Fibroblast of pulmonary artery (primary cell): ENCODE results near the gene TM4SF4.

Source experiments
- DNase-seq: peaks from one replicate; pipeline ENCODE4 v3.0.0-alpha.2; 2010; ENCODE audit warnings: low read depth
- H3K4me3 ChIP-seq: replicated peaks from 2 replicates; pipeline ENCODE4 v1.5.1; 2011; ENCODE audit warnings: low read depth, mild to moderate bottlenecking, control low read depth, low read length, moderate library complexity
- CTCF ChIP-seq: IDR thresholded peaks from 2 replicates; pipeline ENCODE4 v1.5.1; 2011; ENCODE audit warnings: mild to moderate bottlenecking, control low read depth, low read length, inconsistent platforms; ENCODE audit errors: missing control alignments

Gene TM4SF4

GRCh38 chr3:149462051-149462450, 12.4 kb upstream of the TM4SF4 start:
- TF ChIP-seq CTCF, result no peak
- no peak overlapping the region for H3K4me3 ChIP-seq
- DNase-seq, result no peak

DNA sequence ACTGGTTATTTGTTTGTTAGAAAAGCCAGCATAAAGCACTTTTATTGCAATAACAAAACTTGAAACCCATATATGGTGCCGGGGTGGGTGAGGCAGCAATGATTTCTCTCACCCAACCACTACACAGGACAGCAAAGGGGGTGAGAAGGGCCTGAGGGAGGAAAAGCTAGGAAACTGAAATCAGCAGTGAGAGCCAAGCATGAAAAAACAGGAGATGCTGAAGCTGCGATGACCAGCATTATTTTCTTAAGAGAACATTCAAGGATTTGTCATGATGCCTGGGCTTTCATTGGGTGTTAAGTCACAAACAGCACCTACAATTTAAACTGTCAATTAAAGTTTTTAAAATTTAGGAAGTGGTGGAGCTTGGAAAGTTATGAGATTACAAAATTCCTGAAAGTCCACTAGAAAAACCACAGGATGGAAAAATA, 11.9 kb upstream of the TM4SF4 start:
- TF ChIP-seq CTCF, result no peak
- H3K4me3 ChIP-seq, result no peak overlapping the region
- DNase-seq, result no peak

GRCh38 chr3:149463921-149464320, 10.6 kb upstream of the TM4SF4 start:
- DNase-seq, result no peak
- no peak overlapping the region for H3K4me3 ChIP-seq
- TF ChIP-seq CTCF, result no peak

DNA sequence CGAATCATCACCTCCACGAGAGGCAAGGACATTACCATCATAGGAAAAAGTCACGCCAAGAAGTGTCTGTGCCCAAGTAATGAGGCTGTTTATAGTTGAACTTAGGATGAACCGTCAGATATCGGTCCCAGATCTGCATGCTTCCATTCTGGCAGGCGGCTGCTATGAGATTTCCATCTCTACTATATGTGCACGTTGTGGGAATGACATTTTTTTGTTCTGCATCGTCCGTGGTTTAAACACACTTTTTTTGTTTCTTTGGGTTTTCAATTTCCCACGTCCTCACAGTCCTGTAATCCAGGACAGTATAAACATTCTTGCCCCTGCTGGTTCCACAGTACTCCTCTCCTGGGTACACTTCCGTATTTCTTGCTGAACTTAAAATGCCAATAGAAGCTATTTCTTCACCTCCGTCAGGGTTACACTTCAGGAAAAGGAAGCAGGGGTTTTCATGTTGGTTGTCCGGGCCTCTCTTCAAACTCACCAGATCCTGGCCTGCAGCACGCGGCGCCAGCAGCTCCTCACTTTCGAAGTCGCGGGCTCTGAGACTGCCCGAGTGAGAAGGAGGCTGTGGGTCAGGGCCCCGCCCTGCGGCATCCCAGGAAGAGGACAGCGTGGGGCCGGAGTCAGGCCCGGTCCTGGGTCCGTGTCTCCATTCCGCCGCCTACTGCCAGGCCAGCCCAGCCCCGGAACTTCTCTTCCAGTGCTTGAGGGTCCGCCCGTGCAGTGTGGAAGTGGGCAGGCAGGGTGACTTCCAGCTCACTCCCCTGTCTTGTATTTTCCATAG, 9.8 kb upstream of the TM4SF4 start:
- H3K4me3 ChIP-seq, result no peak overlapping the region
- DNase-seq, result no peak

DNA sequence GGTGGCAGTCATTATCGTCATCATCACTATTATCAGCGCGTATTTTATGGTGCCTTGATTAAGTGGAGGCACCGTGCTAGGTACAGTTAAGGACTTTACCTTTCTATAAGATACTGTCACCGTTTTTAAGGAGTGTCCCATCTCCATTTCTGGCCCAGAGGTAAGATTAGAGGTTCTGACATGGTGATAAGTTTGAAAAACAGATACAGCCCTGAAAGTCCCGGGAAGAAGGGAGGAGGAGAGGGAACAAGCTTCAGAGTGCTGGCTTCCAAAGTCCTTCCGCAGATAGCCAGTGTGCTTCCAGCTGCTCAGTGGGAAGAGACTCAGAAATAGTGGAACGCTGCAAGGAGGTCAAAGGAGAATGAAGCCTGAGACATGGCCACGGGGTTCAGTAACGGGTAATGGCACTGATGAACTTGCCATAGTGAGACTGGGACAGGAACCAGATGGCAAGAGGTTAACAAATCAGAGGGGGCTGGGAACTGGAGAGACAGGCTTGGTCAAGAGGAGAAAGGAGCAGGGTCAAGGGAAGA, 9.1 kb upstream of the TM4SF4 start:
- no peak for DNase-seq
- no peak overlapping the region for H3K4me3 ChIP-seq
- TF ChIP-seq CTCF, result no peak

More for the DNA sequence above, 9.8 kb upstream of the TM4SF4 start:
- TF ChIP-seq CTCF, result no peak

- DNase-seq, result peak; percentile 89
- no peak for TF ChIP-seq CTCF
- no peak overlapping the region for H3K4me3 ChIP-seq
These were observed 8.3 kb upstream of the TM4SF4 start for GRCh38 chr3:149466192-149466591.
